ENCODE data around the gene B9D1.

The B9D1 gene

GRCh38 chr17:19328441-19329061 lies 34.0 kb downstream of the B9D1 start:
- CTCF ChIA-PET, result no interaction called here
- POLR2A ChIA-PET, result no interaction called here
- DNase-seq (ENCODE audit: low read depth, low spot score), result no peak
- no peak for TF ChIP-seq CTCF (IDR thresholded peaks at IDR 0.05; ENCODE audit: insufficient read depth, low read length, missing control alignments)
- H3K4me3 ChIP-seq (ENCODE audit: low read depth, low read length), result no peak overlapping the region

GRCh38 chr17:19327031-19327783 lies 35.3 kb downstream of the B9D1 start:
- DNase-seq (ENCODE audit: low read depth, low spot score), result peak; percentile 37
- ChIA-PET POLR2A (no interaction called here), CTCF (interaction anchor here (1.0 kb wide), 1 partner anchor 19 kb away, joined by 3 read pairs; no protein-coding TSS in a partner anchor)
- no peak overlapping the region for H3K4me3 ChIP-seq (ENCODE audit: low read depth, low read length)
- no peak for TF ChIP-seq CTCF (IDR thresholded peaks at IDR 0.05; ENCODE audit: insufficient read depth, low read length, missing control alignments)

- ChIA-PET CTCF (interaction anchor here (1.2 kb wide), 1 partner anchor 20 kb away, joined by 3 read pairs; no protein-coding TSS in a partner anchor), POLR2A (no interaction called here)
- DNase-seq (ENCODE audit: low read depth, low spot score), result no peak
- H3K4me3 ChIP-seq (ENCODE audit: low read depth, low read length), result no peak overlapping the region
- no peak for TF ChIP-seq CTCF (IDR thresholded peaks at IDR 0.05; ENCODE audit: insufficient read depth, low read length, missing control alignments)
Measured at GRCh38 chr17:19325542-19325941, 37.0 kb downstream of the B9D1 start.

GRCh38 chr17:19322861-19323260 lies 39.7 kb downstream of the B9D1 start:
- no peak overlapping the region for H3K4me3 ChIP-seq (ENCODE audit: low read depth, low read length)
- POLR2A ChIA-PET, result no interaction called here
- CTCF ChIA-PET, result interaction anchor here (1.0 to 2.0 kb wide), 2 partner anchors 40 to 441 kb away, joined by 3 to 6 read pairs; partner anchors contain the start of gene B9D1
- no peak for TF ChIP-seq CTCF (IDR thresholded peaks at IDR 0.05; ENCODE audit: insufficient read depth, low read length, missing control alignments)
- no peak for DNase-seq (ENCODE audit: low read depth, low spot score)

- ChIA-PET POLR2A (no interaction called here), CTCF (interaction anchor here (0.9 to 2.0 kb wide), 3 partner anchors 20 to 441 kb away, joined by 3 to 6 read pairs (median 4); partner anchors contain the start of gene B9D1)
- no peak overlapping the region for H3K4me3 ChIP-seq (ENCODE audit: low read depth, low read length)
- DNase-seq (ENCODE audit: low read depth, low spot score), result no peak
- TF ChIP-seq CTCF (IDR thresholded peaks at IDR 0.05; ENCODE audit: insufficient read depth, low read length, missing control alignments), result no peak
Measured at GRCh38 chr17:19322129-19322505, 40.4 kb downstream of the B9D1 start.

- no peak overlapping the region for H3K4me3 ChIP-seq (ENCODE audit: low read depth, low read length)
- POLR2A ChIA-PET, result no interaction called here
- no peak for DNase-seq (ENCODE audit: low read depth, low spot score)
- no peak for TF ChIP-seq CTCF (IDR thresholded peaks at IDR 0.05; ENCODE audit: insufficient read depth, low read length, missing control alignments)
- CTCF ChIA-PET, result interaction anchor here (0.9 to 2.0 kb wide), 2 partner anchors 20 to 41 kb away, joined by 4 to 6 read pairs; partner anchors contain the start of gene B9D1
Measured at GRCh38 chr17:19321481-19322128, 40.9 kb downstream of the B9D1 start.
